Measurements from ENCODE around the gene ADARB2.
"Not testable (repeated sequence)": the region's sequence is repeated elsewhere in the genome, so short reads cannot be mapped to it uniquely, and the experiment has no call there.

The ADARB2 gene

DNA sequence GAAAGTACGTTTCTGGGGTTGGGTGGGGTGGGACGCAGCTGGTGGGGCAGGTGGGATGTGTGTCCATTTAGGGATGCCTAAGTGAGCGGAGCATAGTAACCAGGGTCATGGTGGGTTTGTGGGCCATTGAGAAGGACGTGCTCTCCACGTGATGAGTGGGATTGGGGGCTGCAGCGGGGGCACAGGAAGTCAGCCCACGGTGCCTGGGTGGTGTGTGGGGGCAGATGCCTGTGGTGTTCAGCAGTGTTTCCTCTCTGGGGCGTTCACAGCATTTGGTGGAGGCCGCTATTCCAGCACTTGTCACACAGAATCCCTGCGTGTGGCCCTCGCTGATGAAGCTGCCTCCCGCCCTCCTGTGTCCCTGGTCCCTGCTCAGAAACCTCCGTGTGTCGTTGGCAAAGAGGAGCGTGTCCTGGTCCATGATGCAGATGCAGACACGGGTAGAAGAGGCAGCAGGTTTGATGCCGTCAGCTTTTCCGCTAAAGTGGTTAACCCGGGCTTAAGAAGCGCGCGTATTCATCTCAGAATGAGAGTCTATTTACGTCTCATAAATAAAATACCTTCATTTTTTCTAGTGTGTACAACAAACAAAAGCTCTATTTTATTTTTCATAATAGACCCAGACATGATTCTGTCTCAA is 274.2 kb downstream of the ADARB2 start:
- DNase-seq (ENCODE audit: low read depth): no peak

DNA sequence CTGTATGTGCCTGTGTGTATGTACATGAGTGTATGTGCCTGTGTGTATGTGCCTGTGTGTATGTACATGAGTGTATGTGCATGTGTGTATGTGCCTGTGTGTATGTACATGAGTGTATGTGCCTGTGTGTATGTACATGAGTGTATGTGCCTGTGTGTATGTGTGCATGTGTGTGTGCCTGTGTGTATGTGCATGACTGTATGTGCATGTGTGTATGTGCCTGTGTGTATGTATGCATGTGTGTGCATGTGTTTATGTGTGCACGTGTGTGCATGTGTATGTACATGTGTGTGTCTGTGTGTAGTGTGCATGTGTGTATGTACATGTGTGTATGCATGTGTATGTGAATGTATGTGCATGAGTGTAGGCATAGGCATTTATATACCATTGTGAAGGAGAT is 274.8 kb downstream of the ADARB2 start:
- no peak for DNase-seq (ENCODE audit: low read depth)

DNA sequence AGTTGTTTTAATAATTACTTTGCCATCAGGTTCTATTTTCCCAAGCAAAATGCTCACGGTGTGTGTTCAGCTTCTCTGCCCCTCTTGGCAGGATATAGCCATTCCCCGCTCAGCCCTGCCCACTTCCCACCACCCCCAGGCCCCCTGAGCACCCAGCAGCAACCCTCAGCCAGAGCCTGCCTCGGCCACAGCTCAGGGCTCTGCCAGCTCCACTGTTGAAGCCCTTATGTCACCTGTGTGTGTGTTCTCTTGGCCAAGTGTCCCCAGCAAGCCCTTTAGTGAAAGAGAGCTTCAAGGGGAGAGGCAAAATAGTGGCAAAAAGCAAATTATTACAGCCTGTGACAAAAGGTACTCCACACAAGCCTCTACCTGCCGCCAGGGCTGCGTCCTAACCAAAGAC is 275.3 kb downstream of the ADARB2 start:
- no peak for DNase-seq (ENCODE audit: low read depth)

DNA sequence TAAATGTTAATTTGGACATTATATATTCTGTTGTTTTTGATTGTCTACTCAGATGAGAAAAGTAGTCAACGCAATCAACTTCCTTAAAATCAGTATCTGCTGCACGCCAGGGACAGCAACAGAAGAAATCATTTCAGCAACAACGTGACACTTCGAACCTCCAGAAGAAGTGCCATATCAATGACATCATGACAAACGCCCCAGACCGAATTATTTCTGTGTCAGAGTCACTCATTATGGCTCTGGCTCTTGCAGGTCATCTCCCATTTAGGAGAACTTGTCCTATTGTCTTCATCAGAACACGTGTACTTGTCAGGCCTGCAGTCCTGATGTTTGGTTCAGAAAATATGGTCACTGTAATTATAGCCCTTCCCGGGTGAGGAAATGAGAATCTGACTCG is 276.3 kb downstream of the ADARB2 start:
- DNase-seq (ENCODE audit: low read depth): no peak

DNA sequence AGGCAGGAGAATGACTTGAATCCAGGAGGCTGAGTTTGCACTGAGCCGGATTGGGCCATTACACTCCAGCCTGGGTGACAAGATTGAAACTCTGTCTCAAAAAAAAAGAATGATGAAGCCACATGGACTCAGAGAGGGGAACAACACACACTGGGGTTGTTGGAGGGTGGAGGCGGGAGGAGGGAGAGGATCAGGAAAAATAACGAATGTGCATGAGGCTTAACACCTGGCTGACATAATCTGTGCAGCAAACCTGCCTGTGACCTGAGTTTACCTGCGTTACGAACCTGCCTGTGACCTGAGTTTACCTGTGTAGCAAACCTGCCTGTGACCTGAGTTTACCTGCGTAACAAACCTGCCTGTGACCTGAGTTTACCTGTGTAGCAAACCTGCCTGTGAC is 277.7 kb downstream of the ADARB2 start:
- not testable (repeated sequence) for DNase-seq (ENCODE audit: low read depth)

DNA sequence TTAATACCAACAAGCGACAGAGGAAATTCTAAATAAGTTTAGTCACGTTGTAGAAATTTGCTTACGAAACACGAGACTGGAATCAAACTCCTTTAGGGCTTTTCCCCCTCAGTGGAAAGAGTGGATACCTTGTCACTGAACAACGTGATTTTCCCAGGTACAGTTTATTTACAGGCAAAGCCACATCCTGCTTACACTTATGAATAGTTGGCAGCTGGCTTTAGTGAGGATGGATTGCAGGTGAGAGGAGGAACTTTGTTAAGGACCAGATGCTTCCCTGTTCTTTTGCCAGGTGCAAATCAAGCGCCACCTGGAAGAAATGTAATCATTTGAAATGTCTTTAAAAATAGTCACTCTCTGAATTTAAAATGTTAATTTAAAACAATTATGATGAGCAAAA is 282.4 kb downstream of the ADARB2 start:
- no peak for DNase-seq (ENCODE audit: low read depth)

DNA sequence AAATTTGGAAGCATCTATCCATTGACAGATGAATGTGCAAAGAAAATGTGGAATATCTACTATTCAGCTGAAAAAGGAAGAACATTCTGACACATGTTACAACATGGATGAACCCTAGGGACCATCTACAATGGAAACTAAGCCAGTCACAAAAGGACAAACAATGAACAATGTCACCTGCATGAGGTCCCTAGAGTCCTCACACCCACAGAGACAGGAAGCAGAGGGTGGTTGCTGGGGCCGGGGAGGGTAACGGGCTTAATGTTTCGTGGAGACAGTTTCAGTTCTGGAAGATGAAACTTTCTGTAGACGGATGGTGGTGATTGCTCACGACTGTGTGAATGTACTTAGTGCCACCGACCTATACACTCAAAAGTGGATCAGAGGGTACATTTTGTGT is 282.9 kb downstream of the ADARB2 start:
- DNase-seq (ENCODE audit: low read depth): no peak

DNA sequence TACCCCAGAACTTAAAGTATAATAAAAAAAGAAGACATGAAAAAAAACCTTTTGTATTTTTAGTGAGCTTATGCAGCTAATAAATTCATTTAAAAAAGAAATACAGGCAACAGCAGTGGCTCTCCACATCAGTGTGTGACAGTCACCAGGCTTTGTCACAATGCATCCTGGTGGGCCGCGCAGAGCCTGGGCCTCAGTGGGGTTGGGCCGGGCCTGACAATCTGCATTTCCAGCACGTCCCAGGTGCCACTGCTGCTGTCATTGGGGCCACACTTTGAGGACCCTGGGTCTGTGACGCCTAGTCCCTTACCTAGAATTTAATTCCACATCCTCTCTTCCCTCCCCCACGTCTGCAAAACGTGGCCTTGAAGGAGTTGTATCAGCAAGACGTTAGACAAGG is 284.5 kb downstream of the ADARB2 start:
- DNase-seq (ENCODE audit: low read depth): no peak

DNA sequence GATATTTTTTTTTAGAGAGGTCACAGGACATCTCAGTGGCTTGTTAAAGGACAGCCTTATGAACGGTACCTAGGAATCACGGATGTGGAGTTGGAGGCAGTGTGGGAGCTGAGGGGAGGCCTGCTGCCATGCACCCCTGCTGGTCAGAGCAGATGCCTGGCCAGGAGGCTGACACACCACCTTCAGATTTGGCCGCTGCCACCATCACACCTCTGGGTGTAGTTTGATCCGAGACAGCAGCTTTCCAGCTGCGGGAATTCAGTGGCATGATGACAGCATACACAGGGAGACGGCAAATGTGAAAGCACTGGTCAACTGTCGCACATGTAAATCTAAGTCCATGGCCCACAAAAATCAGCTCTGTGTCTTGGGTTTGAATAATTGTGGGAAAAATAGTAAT is 285.4 kb downstream of the ADARB2 start:
- no peak for DNase-seq (ENCODE audit: low read depth)

DNA sequence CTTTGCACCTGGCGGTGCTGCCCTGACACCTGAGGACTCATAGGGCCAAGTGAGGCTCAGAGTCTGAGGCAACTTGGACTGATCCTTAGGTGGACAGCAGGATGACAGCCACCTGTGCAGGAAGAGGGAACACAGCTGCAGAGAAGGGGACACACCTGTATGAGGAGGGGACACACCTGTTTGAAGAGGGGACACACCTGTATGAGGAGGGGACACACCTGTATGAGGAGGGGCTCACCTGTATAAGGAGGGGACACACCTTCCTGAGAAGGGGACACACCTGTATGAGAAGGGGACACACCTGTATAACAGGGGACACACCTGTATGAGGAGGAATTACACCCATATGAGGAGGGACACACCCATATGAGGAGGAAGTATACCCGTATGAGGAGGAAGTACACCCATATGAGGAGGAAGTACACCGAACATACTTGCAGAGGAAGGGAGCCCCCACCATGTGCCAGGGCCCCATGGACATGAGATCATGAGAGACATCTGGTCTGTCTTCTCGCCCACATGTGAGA is 285.9 kb downstream of the ADARB2 start:
- DNase-seq (ENCODE audit: low read depth): no peak

DNA sequence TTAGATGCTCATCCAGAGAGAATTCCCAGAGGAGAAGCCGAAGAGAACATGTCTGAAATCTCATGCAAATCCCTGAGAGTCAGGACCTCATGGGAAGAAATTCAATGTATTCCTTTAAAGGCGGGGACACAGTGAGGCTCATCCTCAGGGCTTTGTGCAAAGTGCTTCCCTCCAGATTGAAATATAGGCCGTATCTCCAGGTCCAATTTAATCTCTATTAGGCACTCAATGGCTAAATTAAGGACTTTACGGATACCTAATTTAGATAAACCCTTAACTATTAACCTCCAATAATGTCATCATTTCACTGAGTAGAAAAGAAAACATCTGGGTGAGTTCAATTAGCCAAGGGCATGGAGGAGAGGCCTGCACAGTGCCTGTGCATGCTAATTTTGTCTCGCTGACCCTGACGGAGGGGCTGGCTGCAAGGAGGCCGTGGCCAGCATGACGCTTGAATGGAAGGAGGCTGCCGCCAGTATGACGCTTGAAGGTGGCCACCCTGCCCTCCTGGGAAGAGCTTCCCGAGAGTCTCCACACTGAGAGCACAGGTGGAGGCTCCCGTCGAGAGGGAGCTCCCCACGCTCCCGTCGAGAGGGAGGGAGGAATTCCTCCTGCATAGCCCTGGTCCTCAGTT is 287.6 kb downstream of the ADARB2 start:
- DNase-seq (ENCODE audit: low read depth): no peak

DNA sequence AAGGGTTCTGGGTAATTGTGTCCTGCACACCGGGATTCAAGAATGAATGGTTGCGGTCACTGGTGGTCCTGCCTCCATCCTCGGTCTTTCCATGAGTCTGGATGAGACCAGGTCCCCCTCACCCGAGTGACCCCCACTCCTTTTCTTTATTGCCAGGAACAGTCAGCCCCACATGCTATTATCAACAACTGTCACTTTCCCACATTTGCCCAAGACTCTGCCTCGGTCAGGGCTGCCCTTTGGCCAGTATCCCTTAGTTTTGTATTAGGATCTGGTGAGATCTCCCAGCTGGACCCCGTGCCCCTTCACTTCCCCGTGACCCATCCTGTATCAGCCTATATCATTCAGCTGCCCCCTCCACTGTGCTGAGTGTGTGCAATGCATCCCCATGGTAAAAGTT is 288.3 kb downstream of the ADARB2 start:
- no peak for DNase-seq (ENCODE audit: low read depth)

DNA sequence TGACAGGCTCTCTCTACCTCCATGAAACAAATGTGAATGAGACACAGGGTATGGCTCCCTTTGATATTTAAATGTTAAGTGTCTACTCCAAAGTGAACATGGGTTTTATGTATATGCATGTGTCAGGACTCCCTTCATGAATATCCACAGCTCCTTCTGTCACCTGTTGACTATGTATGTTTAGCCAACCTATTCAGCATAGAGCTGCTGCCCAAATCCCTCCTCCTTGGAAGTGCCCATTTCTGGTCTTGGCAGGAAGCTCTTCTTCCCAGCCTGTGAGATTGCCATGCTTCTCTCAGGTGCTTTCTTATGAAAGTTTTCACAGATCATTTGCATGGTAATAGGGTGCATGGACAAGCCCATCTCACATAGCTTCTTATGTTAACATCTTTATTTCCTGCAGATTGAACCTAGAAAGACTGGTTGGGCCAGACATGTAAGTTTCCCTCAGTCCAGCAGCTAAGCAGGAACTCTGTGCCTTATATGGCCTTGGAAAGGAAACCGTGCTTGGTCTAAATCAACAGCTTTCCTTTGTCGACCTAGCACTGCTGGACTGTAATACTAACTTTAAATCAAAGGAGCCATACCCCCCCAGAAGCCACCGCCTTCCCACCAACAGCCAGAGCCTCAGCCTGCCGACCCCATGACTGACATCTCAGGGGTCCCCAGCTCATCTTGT is 288.9 kb downstream of the ADARB2 start:
- DNase-seq (ENCODE audit: low read depth): no peak

DNA sequence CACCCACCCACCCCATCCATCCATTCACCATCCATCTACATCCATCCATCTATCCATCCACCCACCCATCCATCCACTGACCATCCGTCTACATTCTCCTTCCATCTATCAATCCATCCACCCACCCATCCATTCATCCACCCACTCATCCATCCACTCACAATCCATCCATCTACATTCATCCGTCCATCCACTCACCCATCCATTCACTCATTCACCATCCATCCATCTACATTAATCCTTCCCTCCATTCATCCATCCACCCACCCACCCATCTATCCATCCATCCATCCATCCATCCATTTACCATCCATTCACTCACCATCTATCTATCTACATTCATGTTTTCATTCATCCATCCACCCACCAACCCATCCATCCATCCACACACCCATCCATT is 292.5 kb downstream of the ADARB2 start:
- no peak for DNase-seq (ENCODE audit: low read depth)

DNA sequence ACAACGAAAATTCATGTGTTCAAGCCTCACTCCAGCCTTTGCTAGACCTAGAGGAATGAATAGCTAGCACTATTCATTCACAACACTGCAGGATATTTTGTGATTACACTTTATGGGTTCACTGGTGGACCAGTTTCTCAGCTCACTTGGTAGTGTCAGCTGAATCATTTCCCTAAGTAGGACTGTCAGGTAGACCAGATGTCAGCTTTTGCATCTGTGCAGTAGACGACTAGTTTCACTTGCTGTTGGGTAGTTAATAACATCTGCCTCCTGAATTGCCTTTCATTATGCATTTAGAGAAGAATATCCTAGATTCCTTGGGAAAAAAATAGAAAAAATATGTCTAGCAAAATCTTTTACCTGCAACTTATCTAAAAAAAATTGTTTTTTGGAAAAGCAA is 296.4 kb downstream of the ADARB2 start:
- no peak for DNase-seq (ENCODE audit: low read depth)

DNA sequence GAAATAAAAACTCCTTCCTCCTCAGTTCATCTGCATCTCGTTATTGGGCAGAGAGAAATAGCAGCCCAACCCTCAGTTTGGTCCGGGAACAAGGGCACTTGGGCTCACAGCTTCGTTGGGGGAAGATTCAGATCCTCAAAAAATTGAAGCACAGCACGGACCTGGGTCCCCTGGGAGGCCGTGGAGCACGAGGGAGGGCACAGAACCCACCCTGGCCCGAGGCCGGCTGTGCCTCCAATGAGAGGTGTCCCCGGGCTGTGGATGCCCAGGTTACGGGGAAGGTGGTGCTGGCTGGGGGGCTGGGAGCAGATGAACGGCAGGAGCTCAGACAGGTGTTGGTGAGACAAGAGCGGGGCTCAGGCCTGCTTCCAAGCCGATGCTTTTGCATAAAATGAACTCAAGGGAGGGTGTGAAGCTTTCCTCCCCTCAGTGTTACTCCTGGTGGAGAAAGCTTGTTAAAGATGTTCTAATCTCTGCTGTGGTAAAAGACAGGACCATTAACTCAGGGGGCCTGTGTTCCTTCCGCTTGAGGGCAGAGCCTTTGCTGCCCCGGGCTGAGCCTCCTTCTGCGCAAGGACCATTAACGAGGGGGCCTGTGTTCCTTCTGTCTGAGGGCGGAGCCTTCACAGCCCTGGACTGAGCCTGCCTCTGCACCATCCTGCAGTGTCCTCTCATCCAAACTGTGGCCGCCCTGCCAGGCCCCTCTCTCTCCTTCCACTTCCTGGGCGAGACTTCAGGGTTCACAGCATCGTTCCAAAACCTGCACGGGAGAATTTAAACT is 302.2 kb downstream of the ADARB2 start:
- DNase-seq (ENCODE audit: low read depth): no peak

DNA sequence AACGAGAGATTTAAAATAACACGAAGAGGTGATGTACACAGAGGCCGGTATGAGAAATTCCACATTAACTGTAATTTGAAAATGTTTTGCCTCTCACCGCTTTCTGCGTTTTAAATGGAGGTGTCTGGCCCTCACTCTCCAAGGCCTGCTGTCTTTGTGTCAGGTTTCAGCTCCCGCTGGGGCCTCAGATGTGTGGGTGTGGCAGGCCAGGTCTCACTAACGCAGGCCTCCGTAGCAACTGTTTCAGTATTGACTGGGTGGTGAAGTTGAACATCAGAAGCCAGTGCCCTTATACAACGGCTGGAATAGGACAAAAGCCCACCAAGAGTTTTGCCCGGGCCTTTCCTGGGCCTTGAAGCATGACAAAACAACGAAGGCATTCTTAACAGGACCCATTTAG is 303.1 kb downstream of the ADARB2 start:
- DNase-seq (ENCODE audit: low read depth): no peak

DNA sequence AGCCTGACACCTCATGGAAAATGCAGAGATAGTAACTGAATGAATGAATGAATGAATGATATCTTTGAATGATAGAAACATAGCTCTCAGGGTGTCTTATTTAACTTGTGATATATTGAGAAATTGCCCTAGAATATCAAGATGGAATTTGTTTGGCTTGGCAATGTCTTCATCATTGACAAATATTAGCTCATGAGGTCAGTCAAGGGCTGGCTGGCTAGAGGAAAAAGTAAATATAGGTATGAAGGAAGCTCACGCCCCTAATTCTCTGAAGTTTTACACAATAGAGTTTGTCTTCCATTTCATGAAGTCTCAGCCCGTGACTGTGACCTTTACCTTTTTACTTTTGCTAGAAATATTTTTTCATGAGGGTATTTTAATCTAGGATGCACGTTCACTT is 305.2 kb downstream of the ADARB2 start:
- no peak for DNase-seq (ENCODE audit: low read depth)

DNA sequence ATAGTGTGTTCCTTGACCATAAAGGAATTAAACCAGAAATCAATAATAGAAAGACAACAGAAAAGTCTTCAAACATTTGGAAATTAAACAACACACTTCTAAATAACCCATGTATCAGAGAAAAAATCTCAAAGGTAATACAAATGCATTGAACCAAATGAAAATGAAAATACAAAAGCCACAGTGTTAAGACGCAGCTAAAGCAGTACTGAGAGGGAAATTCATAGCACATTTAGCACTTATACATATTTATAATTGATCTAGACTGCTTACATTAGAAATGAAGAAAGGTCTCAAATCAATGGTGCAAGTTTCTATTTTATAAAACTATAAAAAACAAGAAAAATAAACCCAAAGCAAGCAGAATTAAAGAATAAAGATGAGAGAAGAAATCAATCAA is 306.1 kb downstream of the ADARB2 start:
- no peak for DNase-seq (ENCODE audit: low read depth)

DNA sequence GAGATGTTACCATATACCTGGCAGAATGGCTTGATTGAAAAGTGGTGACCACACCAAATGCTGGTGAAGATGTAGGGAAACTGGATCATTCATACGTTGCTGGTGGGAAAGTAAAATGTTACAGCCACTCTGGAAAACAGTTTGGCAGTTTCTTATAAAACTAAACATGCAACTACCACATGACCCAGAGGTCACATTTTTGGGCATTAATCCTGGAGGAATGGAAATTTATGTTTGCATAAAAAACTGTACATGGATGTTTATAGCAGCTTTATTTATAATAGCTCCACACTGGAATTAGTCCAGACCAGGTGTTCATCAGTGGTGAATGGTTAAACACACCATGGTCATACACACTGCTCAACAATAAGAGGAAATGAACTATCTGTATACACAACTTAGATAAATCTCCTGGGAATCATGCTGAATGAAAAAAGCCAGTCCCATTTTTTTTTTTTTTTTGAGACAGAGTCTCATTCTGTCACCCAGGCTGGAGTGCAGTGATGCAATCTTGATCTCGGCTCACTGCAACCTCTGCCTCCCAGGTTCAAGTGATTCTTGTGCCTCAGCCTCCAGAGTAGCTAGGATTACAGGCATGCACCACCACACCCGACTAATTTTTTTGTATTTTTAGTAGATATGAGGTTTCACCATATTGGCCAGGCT is 309.7 kb downstream of the ADARB2 start:
- DNase-seq (ENCODE audit: low read depth): not testable (repeated sequence)

DNA sequence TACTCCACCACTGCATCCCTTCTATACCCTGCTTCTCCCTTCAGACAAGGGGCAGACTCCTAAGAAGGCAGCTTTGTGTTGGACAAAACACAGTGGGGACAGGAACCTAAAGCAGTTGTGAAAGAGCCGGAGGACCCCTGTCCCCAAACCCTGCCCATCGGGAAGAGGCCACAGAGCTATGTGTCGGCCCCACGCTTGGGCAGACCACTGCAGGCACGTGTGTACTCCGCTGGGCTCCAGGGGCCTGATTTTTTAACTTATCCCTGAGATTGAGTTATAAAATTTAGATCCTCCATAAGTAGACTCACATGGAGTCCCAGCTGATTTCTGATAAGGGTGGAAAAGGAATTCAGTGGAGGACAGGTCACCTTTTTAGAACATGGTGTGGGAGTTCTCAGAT is 310.5 kb downstream of the ADARB2 start:
- no peak for DNase-seq (ENCODE audit: low read depth)

DNA sequence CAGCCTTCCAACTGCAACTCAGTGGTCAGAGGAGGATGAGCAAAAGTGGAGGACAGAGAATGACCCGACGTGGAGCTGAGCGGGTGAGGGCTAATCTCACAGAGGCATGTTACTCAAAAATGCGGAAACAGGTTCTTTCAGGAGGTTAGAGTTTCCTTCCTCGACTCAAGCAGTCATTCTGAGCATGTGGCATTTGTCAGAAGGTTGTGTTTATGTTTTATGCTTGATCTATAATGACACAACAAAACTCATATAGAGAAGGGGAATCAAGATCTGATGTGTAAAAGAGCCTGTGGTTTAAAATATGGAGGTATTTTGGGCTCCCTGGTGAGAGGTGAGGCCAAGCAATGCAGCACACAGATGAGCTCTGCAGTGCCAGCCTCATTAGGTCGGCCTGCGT is 311.4 kb downstream of the ADARB2 start:
- no peak for DNase-seq (ENCODE audit: low read depth)
